GM12801 (cell line): ENCODE results near the gene PTDSS2.

ENCODE experiments used
- CTCF ChIP-seq: IDR thresholded peaks from one replicate; pipeline ENCODE4 v1.5.1; 2011; ENCODE audit warnings: control low read depth; ENCODE audit not compliant: insufficient read length; ENCODE audit errors: extremely low read depth

Gene PTDSS2

GRCh38 chr11:495537-495931 is 45.5 kb downstream of the PTDSS2 start:
- no peak for TF ChIP-seq CTCF

DNA sequence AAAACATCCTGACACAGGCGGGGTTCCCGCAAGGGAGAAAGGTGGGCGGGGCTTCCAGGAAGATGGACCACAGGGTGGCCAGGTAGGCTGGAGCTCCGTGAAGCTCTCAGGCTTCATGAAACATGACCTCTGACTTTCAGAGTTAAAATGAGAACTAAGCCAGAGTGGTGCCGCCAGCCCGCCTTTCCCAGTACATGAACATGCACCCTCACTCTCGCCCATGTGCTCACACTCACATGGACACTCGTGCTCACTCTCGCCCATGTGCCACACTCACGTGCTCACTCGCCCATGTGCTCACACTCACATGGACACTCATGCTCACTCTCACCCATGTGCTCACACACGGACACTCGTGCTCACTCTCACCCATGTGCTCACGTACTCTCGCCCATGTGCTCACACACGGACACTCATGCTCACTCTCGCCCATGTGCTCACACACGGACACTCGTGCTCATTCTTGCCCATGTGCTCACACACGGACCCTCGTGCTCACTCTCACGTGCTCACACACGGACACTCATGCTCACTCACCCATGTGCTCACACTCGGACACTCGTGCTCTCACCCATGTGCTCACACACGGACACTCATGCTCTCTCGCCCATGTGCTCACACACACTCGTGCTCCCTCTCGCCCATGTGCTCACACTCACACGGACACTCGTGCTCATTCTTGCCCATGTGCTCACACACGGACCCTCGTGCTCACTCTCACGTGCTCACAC is 46.9 kb downstream of the PTDSS2 start:
- TF ChIP-seq CTCF, result no peak

GRCh38 chr11:497565-498296 is 47.7 kb downstream of the PTDSS2 start:
- no peak for TF ChIP-seq CTCF

DNA sequence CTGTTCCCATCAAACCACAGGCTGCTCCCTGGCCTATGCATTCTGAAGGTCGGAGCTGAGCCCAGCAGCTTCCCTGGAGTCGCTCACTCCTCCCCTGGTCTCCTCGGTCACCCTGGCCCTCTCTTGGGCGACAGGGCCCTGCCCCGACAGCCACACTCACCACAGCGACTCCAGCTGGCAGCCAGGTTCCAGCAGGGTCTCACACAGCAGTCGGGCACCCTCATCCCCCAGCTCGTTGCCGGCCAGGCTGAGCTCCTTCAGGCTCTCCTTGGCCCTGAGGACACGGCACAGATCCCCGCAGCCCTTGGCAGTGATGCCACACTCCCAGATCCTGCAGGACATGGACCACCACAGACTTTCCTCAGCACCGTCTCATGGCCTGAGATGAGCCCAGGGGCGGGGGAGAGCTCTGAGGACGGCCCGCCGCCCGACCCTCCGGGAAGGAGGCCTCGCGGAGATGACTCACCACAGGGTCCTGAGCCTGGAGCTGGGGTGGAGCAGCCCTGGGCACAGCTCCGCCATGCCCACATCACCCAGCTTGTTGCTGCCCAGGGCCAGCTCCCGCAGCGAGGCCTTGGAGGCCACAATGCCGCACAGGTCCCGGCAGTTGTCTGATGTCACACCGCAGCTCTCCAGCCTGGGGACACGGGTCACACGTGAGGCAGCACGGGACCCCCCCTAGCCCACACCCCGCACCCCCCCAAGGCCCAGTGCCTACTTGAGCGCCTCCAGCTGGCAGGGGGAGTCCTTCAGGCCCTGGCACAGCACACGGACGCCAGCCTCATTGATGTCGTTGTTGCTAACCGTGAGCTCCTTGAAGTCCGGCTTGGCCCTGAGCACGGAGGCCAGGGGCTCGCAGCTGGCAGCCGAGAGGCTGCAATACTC is 48.5 kb downstream of the PTDSS2 start:
- no peak for TF ChIP-seq CTCF

DNA sequence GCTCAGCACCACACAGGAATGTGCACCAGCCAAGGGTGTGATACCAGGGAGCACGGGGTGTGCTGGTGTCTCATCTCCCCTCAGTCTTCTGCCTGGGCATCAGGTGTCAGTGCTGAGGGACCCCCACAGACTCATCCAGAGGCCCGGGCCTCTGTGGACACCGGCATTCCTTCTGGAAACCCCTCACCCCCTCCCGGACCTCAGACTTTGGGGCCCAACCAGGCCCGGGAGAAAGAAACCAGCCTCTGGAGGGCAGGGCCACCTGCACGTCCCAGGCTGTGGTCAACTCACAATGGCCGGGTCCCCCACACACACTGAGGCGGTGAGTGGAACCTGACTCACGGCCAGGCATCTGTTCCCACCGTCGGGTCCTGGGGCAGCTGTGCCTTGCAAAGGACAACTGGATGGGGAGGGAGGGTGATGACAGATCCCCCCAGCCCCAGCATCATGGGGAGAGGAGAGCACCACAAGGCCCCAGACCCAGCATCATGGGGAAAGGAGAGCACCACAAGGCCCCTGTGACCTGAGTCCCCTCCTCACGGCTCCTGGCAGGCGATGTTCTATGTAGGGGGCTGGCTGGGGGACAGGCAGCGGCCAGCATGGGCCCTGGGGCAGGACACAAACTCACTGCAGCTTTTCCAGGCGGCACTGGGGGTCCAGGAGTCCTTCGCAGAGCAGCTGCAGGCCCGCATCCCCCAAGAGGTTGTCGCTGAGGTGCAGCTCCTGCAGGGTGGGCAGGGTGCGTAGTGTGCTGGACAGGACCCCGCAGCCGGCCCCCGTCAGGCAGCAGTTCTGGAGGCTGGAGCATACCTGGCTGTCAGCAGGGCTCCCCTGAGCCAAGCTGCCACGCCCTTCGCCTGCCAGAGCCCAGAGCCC is 49.4 kb downstream of the PTDSS2 start:
- TF ChIP-seq CTCF, result no peak

GRCh38 chr11:501001-501682 is 51.1 kb downstream of the PTDSS2 start:
- TF ChIP-seq CTCF, result no peak
